ENCODE results near the gene TMX4.
"Not testable (repeated sequence)": the region's sequence is repeated elsewhere in the genome, so short reads cannot be mapped to it uniquely, and the experiment has no call there.

TMX4 gene

GRCh38 chr20:8019246-8019997, at the start of gene TMX4:
Gene TMX4 (minus strand): TSS chr20:8019761. CDS start chr20:8019613, 148 bp downstream.
- DNase-seq: peak; percentile 95

GRCh38 chr20:8067082-8067481, 47.5 kb upstream of the TMX4 start:
- DNase-seq: no peak

GRCh38 chr20:8066662-8067061, 47.1 kb upstream of the TMX4 start:
- DNase-seq: no peak

GRCh38 chr20:8065691-8066090, 46.1 kb upstream of the TMX4 start:
- DNase-seq: no peak

- DNase-seq: no peak
Observed at GRCh38 chr20:8062756-8063155, 43.2 kb upstream of the TMX4 start.

- DNase-seq: no peak
Observed at GRCh38 chr20:8061861-8062518, 42.4 kb upstream of the TMX4 start.

- no peak for DNase-seq
Observed at GRCh38 chr20:8060977-8061376, 41.4 kb upstream of the TMX4 start.

- no peak for DNase-seq
Observed at GRCh38 chr20:8057871-8058270, 38.3 kb upstream of the TMX4 start.

- no peak for DNase-seq
Observed at GRCh38 chr20:8055096-8055495, 35.5 kb upstream of the TMX4 start.

GRCh38 chr20:8050157-8050837, 30.7 kb upstream of the TMX4 start:
- DNase-seq: no peak

- DNase-seq: no peak
Observed at GRCh38 chr20:8049310-8049709, 29.7 kb upstream of the TMX4 start.

- no peak for DNase-seq
Observed at GRCh38 chr20:8045946-8046345, 26.4 kb upstream of the TMX4 start.

GRCh38 chr20:8043687-8044282, 24.2 kb upstream of the TMX4 start:
- DNase-seq: no peak

GRCh38 chr20:8039042-8039441, 19.5 kb upstream of the TMX4 start:
- no peak for DNase-seq

GRCh38 chr20:8036771-8037170, 17.2 kb upstream of the TMX4 start:
- no peak for DNase-seq

- no peak for DNase-seq
Observed at GRCh38 chr20:8033151-8033841, 13.7 kb upstream of the TMX4 start.

GRCh38 chr20:8032499-8032898, 12.9 kb upstream of the TMX4 start:
- DNase-seq: no peak

- DNase-seq: not testable (repeated sequence)
Observed at GRCh38 chr20:8031539-8031938, 12.0 kb upstream of the TMX4 start.

- DNase-seq: no peak
Observed at GRCh38 chr20:8021541-8022269, 2.1 kb upstream of the TMX4 start.

GRCh38 chr20:8020314-8021079, 936 bp upstream of the TMX4 start:
- no peak for DNase-seq

- no peak for DNase-seq
Observed at GRCh38 chr20:8019998-8020247, 362 bp upstream of the TMX4 start.

GRCh38 chr20:8018958-8019245, 659 bp downstream of the TMX4 start:
- DNase-seq: no peak

Measured in activated CD8-positive, alpha-beta memory T cell treated with anti-CD3 and anti-CD28 coated beads for 24 hours (primary cell).